Forelimb muscle (tissue), 1 donor: ENCODE data around the gene FOXA1. TPM values are rescaled to one million over a fixed set of nuclear protein-coding genes. Genes with fewer than 3 reads are reported as not detected.

Source experiments
- DNase-seq: peaks from one replicate; pipeline ENCODE4 v3.0.0-alpha.2; 2013; ENCODE audit warnings: low read depth
- polyA plus RNA-seq: library from polyadenylated mRNA; unstranded; fragments of 120-200 nt; gene quantifications from one replicate; pipeline ENCODE4 v1.2.1, GENCODE V29; 2013; ENCODE audit not compliant: insufficient read length

The FOXA1 gene
- polyA plus RNA-seq, 1 donor: not detected

GRCh38 chr14:37602605-37603453, 7.8 kb upstream of the FOXA1 start:
- DNase-seq: no peak

- DNase-seq: no peak
Measured at GRCh38 chr14:37601865-37602264, 6.8 kb upstream of the FOXA1 start.

GRCh38 chr14:37600880-37601741, 6.1 kb upstream of the FOXA1 start:
- no peak for DNase-seq

- no peak for DNase-seq
Measured at GRCh38 chr14:37599507-37600368, 4.7 kb upstream of the FOXA1 start.

GRCh38 chr14:37598747-37599506, 3.9 kb upstream of the FOXA1 start:
- DNase-seq: no peak

GRCh38 chr14:37597914-37598746, 3.1 kb upstream of the FOXA1 start:
- no peak for DNase-seq

GRCh38 chr14:37597538-37597913, 2.5 kb upstream of the FOXA1 start:
- DNase-seq: no peak

- no peak for DNase-seq
Measured at GRCh38 chr14:37596790-37597472, 1.9 kb upstream of the FOXA1 start.

- no peak for DNase-seq
Measured at GRCh38 chr14:37595809-37596621, 966 bp upstream of the FOXA1 start.

- peak; percentile 41 for DNase-seq
Measured at GRCh38 chr14:37594238-37594970, 645 bp downstream of the FOXA1 start.

GRCh38 chr14:37593511-37594237, 1.4 kb downstream of the FOXA1 start:
- DNase-seq: no peak

- no peak for DNase-seq
Measured at GRCh38 chr14:37592482-37593408, 2.3 kb downstream of the FOXA1 start.

- no peak for DNase-seq
Measured at GRCh38 chr14:37591941-37592481, 3.0 kb downstream of the FOXA1 start.

GRCh38 chr14:37591311-37591940, 3.6 kb downstream of the FOXA1 start:
- no peak for DNase-seq

- no peak for DNase-seq
Measured at GRCh38 chr14:37590428-37591139, 4.5 kb downstream of the FOXA1 start.
